T-helper 2 cell treated with Interferon-gamma antibody and Interleukin-4, amounts not matched to agents 5 μg/mL and 100 μg/mL, for 36 hours (primary cell): ENCODE data around the gene PDXP.
"Not testable (repeated sequence)": the region's sequence is repeated elsewhere in the genome, so short reads cannot be mapped to it uniquely, and the experiment has no call there.

ENCODE experiments used
- DNase-seq: peaks from one replicate; pipeline ENCODE4 v3.0.0; 2021; ENCODE audit warnings: low spot score
- H3K27ac Mint-ChIP-seq: one replicate; pipeline ENCODE4 v1.8.0; 2021; ENCODE audit warnings: mild to moderate bottlenecking, mixed read lengths
- H3K27me3 Mint-ChIP-seq: one replicate; pipeline ENCODE4 v1.8.0; 2021; ENCODE audit warnings: low read depth, mixed read lengths
- H3K36me3 Mint-ChIP-seq: one replicate; pipeline ENCODE4 v1.8.0; 2021; ENCODE audit warnings: low read depth, mixed read lengths
- H3K4me1 Mint-ChIP-seq: one replicate; pipeline ENCODE4 v1.8.0; 2021; ENCODE audit warnings: low read depth, mixed read lengths
- H3K4me3 Mint-ChIP-seq: one replicate; pipeline ENCODE4 v1.8.0; 2022; ENCODE audit warnings: mild to moderate bottlenecking, moderate library complexity, mixed read lengths
- H3K9me3 Mint-ChIP-seq: one replicate; pipeline ENCODE4 v1.8.0; 2021; ENCODE audit warnings: mixed read lengths

Gene PDXP

DNA sequence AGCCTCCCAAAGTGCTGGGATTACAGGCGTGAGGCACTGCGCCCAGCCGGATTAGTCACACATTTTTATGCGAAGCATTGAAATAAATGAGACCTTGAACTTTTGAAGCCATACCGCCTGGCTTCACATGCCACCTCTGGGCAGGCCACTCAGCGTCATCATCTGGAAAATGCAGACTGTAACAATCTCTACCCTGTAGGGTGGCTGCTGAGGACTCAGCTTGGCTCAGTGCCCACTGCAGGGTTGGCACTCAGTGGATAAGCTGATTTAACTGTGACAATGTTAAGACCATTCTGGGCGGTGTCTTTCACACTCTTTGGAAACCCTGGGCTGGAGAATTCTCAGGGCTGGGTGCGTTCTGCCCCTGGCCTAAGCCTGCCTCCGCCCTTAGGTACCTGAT is 10.6 kb upstream of the PDXP start:
- Mint-ChIP-seq H3K36me3 (peaks cover 66% of the 10 kb centered on the region), H3K4me3 (no peak overlapping the region), H3K4me1 (peaks cover 8% of the 10 kb centered on the region), H3K27ac (no peak overlapping the region), H3K9me3 (no peaks in the 10 kb centered on the region), H3K27me3 (no peaks in the 10 kb centered on the region)
- DNase-seq, result no peak

GRCh38 chr22:37650463-37651136 is 7.9 kb upstream of the PDXP start:
- Mint-ChIP-seq H3K27ac (no peak overlapping the region), H3K4me3 (no peak overlapping the region), H3K27me3 (no peaks in the 10 kb centered on the region), H3K4me1 (no peaks in the 10 kb centered on the region), H3K9me3 (no peaks in the 10 kb centered on the region), H3K36me3 (peaks cover 58% of the 10 kb centered on the region)
- DNase-seq, result no peak

GRCh38 chr22:37654563-37655251 is 3.8 kb upstream of the PDXP start:
- Mint-ChIP-seq H3K36me3 (peaks cover 40% of the 10 kb centered on the region), H3K27me3 (no peaks in the 10 kb centered on the region), H3K27ac (peak overlapping the region; percentile 49), H3K9me3 (no peaks in the 10 kb centered on the region), H3K4me3 (no peak overlapping the region), H3K4me1 (peaks cover 11% of the 10 kb centered on the region)
- DNase-seq, result no peak

GRCh38 chr22:37655252-37655563 is 3.3 kb upstream of the PDXP start:
- Mint-ChIP-seq H3K9me3 (no peaks in the 10 kb centered on the region), H3K36me3 (peaks cover 36% of the 10 kb centered on the region), H3K27me3 (no peaks in the 10 kb centered on the region), H3K4me3 (no peak overlapping the region), H3K4me1 (peaks cover 16% of the 10 kb centered on the region), H3K27ac (no peak overlapping the region)
- no peak for DNase-seq

GRCh38 chr22:37656583-37656982 is 1.9 kb upstream of the PDXP start:
- H3K27ac Mint-ChIP-seq, result peak overlapping the region; percentile 36
- peaks cover 33% of the 10 kb centered on the region for H3K36me3 Mint-ChIP-seq
- peaks cover 30% of the 10 kb centered on the region for H3K4me1 Mint-ChIP-seq
- H3K4me3 Mint-ChIP-seq, DNase-seq, H3K27me3 Mint-ChIP-seq, H3K9me3 Mint-ChIP-seq: not testable (repeated sequence)

DNA sequence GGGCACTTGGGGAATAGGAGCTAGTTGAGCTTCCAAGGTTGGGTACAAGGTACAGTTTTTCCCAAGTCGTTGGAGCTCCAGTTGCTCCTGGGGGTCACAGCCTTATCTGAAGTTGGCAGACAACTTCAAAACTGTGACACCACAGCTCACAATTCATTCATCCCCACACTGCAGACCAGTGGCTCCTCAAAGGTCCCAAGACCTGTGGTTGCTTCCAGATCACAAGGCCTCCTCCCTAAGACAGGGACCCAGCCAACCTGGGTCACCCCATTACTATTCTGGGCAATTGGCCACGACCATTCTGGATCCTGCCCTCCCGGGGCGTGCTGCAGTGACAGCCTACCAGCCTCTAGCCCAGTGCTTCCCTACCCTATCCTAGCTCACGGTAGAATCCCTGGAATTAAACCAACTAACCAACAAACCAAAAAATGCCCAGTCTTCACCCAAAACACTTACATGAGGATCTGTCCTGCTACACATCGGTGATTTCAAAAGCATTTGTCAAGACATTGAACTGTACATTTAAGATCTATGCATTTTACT is 862 bp upstream of the PDXP start:
- H3K4me3 Mint-ChIP-seq, result peak overlapping the region; percentile 93
- H3K27me3 Mint-ChIP-seq, result no peaks in the 10 kb centered on the region

DNA sequence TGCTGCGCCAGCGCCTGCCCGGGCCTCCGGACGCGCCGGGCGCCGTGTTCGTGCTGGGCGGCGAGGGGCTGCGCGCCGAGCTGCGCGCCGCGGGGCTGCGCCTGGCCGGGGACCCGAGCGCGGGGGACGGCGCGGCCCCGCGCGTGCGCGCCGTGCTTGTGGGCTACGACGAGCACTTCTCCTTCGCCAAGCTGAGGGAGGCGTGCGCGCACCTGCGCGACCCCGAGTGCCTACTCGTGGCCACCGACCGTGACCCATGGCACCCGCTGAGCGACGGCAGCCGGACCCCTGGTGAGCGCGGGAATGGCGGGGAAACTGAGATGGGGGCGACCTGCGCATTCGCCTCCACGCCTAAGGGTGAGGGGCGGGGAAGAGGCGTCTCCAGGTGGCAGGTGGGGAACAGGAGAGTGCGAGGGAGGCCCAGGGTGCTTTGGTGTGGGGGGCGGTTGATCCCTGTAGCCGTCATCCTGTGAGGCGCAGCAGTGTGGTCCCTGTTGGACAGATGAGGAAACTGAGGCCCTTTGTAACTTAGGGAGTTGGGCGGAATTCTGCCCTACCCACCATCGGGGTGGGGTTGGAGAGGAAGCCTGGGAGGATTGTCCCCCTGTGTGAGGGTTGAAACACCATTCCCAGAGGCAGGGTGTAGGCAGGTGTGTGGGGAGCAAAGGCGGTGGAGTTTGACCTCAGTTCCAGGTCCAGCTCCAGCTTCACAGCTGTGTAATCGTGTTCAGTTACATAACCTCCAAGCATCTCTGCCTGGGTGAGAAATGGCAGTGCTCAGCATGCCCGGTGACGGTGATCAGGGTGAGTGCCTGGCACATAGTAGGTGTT is 758 bp downstream of the PDXP start:
- peak overlapping the region; percentile 61 for H3K27ac Mint-ChIP-seq
- H3K27me3 Mint-ChIP-seq, result no peaks in the 10 kb centered on the region
- no peak for DNase-seq

More for the DNA sequence above, 862 bp upstream of the PDXP start:
- peaks cover 36% of the 10 kb centered on the region for H3K4me1 Mint-ChIP-seq
- H3K36me3 Mint-ChIP-seq, result peaks cover 32% of the 10 kb centered on the region
- H3K9me3 Mint-ChIP-seq, result no peaks in the 10 kb centered on the region
- H3K27ac Mint-ChIP-seq, result peak overlapping the region; percentile 92
- no peak for DNase-seq

GRCh38 chr22:37659897-37660708 is 1.6 kb downstream of the PDXP start:
- Mint-ChIP-seq H3K36me3 (peaks cover 19% of the 10 kb centered on the region), H3K27ac (peak overlapping the region; percentile 61), H3K4me1 (peaks cover 36% of the 10 kb centered on the region), H3K9me3 (no peaks in the 10 kb centered on the region), H3K4me3 (peak overlapping the region; percentile 89), H3K27me3 (no peaks in the 10 kb centered on the region)
- DNase-seq, result no peak

More for the DNA sequence above, 758 bp downstream of the PDXP start:
- H3K4me1 Mint-ChIP-seq, result peaks cover 36% of the 10 kb centered on the region
- no peaks in the 10 kb centered on the region for H3K9me3 Mint-ChIP-seq
- peaks cover 24% of the 10 kb centered on the region for H3K36me3 Mint-ChIP-seq
- peak overlapping the region; percentile 89 for H3K4me3 Mint-ChIP-seq

GRCh38 chr22:37660709-37661045 is 2.2 kb downstream of the PDXP start:
- Mint-ChIP-seq H3K4me3 (peak overlapping the region; percentile 89), H3K27me3 (no peaks in the 10 kb centered on the region), H3K27ac (peak overlapping the region; percentile 61), H3K36me3 (peaks cover 19% of the 10 kb centered on the region), H3K4me1 (peaks cover 36% of the 10 kb centered on the region), H3K9me3 (no peaks in the 10 kb centered on the region)
- DNase-seq, result no peak

DNA sequence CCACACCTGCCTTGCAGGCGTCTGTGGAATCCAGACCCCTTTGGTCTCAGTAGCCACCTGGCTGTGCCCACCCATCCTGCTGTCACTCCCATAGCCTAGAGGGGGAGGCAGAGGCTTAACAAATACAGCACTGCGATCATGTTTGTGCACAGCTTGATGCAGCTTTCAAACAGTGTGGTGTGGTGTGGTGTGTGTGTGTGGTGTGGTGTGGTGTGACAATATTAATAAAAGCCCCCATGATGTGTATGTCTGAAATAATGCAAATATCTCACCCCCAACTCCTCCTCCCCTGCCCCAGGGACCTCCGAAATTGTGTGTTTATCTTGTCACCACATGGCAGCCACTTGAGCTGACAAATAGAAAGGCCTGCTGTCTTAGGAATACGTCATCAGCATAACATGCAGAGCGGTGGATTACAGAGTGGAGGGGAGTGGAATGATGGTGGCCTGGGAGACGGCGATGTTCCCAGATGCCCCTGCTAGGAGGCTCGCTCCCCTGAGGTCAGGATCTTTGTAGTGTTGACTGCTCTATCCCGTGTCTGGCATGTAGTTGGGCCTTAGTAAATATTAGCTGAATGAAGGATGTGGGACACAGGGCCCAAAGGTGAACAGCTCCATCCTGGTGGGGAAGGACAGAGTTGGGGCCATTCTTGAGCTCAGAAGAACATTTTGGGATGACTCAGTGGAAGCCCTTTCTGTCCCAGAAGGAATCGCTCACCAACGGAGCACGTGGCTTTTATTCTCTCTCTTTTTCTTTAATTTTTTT is 2.8 kb downstream of the PDXP start:
- Mint-ChIP-seq H3K4me1 (peaks cover 36% of the 10 kb centered on the region), H3K9me3 (no peaks in the 10 kb centered on the region)

DNA sequence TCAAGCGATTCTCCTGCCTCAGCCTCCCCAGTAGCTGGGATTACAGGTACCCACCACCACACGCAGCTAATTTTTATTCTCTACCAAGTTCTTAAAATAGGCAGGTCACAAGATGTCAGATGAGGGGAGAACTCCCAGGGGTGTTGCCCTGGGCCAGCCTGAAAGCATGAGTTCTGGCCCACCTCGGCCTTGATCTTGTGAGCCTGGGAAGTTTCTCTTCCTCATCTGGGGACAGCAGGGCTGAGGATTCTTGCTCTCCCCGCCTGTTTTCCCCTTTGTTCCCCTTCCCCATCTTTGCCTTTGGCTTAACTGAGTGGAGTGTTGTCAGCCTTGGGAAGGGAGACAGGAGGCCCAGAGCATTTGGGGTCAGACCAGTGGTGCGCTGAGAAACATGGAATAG is 3.5 kb downstream of the PDXP start:
- no peak for DNase-seq
- H3K27ac Mint-ChIP-seq, result peak overlapping the region; percentile 26
- H3K4me1 Mint-ChIP-seq, result peaks cover 36% of the 10 kb centered on the region
- H3K27me3 Mint-ChIP-seq, result no peaks in the 10 kb centered on the region
- H3K9me3 Mint-ChIP-seq, result no peaks in the 10 kb centered on the region
- H3K36me3 Mint-ChIP-seq, result peaks cover 19% of the 10 kb centered on the region
- no peak overlapping the region for H3K4me3 Mint-ChIP-seq

More for the DNA sequence above, 2.8 kb downstream of the PDXP start:
- Mint-ChIP-seq H3K27me3 (no peaks in the 10 kb centered on the region), H3K4me3 (peak overlapping the region; percentile 89), H3K27ac (no peak overlapping the region), H3K36me3 (peaks cover 16% of the 10 kb centered on the region)
- DNase-seq, result no peak

- Mint-ChIP-seq H3K27me3 (no peaks in the 10 kb centered on the region), H3K4me1 (peaks cover 30% of the 10 kb centered on the region), H3K9me3 (no peaks in the 10 kb centered on the region), H3K27ac (no peak overlapping the region), H3K36me3 (peaks cover 19% of the 10 kb centered on the region), H3K4me3 (no peak overlapping the region)
- no peak for DNase-seq
Observed at GRCh38 chr22:37663521-37664140, 5.1 kb downstream of the PDXP start.
